H1 (cell line): ENCODE data around the gene DDX60.

ENCODE experiments used
- BCL11A ChIP-seq, 2 experiments: IDR thresholded peaks; one replicate each; pipeline ENCODE4 v1.6.1; 2011; ENCODE audit warnings: low read depth in 2 of 2, low read length in 2 of 2, mild to moderate bottlenecking in 2 of 2
- CBX5 ChIP-seq: fragments of 300-800, 300-1000 bp; sonication (generic); IDR thresholded peaks from 2 replicates; pipeline ENCODE4 v1.7.1; 2016; ENCODE audit warnings: antibody characterized with exemption, low read length, low read depth
- CEBPB ChIP-seq: IDR thresholded peaks from 2 replicates; pipeline ENCODE4 v1.6.1; 2012; ENCODE audit warnings: low read depth, low read length
- CTCF ChIP-seq, 3 experiments: IDR thresholded peaks; 1 replicate in 2 of 3; 2 replicates in 1 of 3; pipeline versions ENCODE4 v1.5.1 to v1.6.1; 2011; ENCODE audit warnings: low read length in 3 of 3, mild to moderate bottlenecking in 3 of 3, inconsistent platforms in 2 of 3, low read depth in 1 of 3, moderate library complexity in 1 of 3; ENCODE audit not compliant: insufficient read depth in 1 of 3; ENCODE audit errors: control extremely low read depth in 1 of 3
- EGR1 ChIP-seq: IDR thresholded peaks from 2 replicates; pipeline ENCODE4 v1.6.1; 2011; ENCODE audit warnings: low read depth, low read length, borderline replicate concordance
- EP300 ChIP-seq, 2 experiments: IDR thresholded peaks; 1 replicate in 1 of 2; 2 replicates in 1 of 2; pipeline ENCODE4 v1.6.1; 2011 to 2012; ENCODE audit warnings: low read depth in 2 of 2, low read length in 2 of 2, mild to moderate bottlenecking in 2 of 2, borderline replicate concordance in 1 of 2, inconsistent platforms in 1 of 2, moderate library complexity in 1 of 2
- EZH2 ChIP-seq: fragments of 200-600 bp; sonication (generic); IDR thresholded peaks from 2 replicates; pipeline ENCODE4 v1.7.1; 2012; ENCODE audit warnings: low read depth, mild to moderate bottlenecking, moderate library complexity, low read length, inconsistent platforms; ENCODE audit not compliant: severe bottlenecking
- MAFK ChIP-seq: IDR thresholded peaks from 2 replicates; pipeline ENCODE4 v1.6.1; 2012; ENCODE audit warnings: low read depth, mild to moderate bottlenecking, improper control_type of control experiment, low read length
- NRF1 ChIP-seq: IDR thresholded peaks from 2 replicates; pipeline ENCODE4 v1.6.1; 2011; ENCODE audit warnings: mild to moderate bottlenecking, low read depth, low read length, improper control_type of control experiment
- SAP30 ChIP-seq: fragments of 300-600 bp; sonication (generic); IDR thresholded peaks from 2 replicates; pipeline ENCODE4 v1.7.1; 2012; ENCODE audit warnings: low read length, moderate library complexity, mild to moderate bottlenecking, inconsistent platforms; ENCODE audit not compliant: insufficient read depth, insufficient replicate concordance
- SP2 ChIP-seq: IDR thresholded peaks from 2 replicates; pipeline ENCODE4 v1.6.1; 2012; ENCODE audit warnings: mild to moderate bottlenecking, low read length, inconsistent platforms
- USF2 ChIP-seq: IDR thresholded peaks from 2 replicates; pipeline ENCODE4 v1.6.1; 2011; ENCODE audit warnings: low read length, improper control_type of control experiment
- ZNF274 ChIP-seq: IDR thresholded peaks from 2 replicates; pipeline ENCODE4 v1.7.0; 2012; ENCODE audit warnings: low read length, borderline replicate concordance; ENCODE audit errors: extremely low read depth

- TF ChIP-seq EP300 (IDR thresholded peaks at IDR 0.05; ENCODE audit: borderline replicate concordance in 1 of 2, low read depth in 2 of 2, low read length in 2 of 2), result no peak
- TF ChIP-seq CTCF (IDR thresholded peaks at IDR 0.05; ENCODE audit: control extremely low read depth in 1 of 3, insufficient read depth in 1 of 3, low read depth in 1 of 3, low read length in 3 of 3), result no peak
- TF ChIP-seq EZH2, result no peak
- TF ChIP-seq ZNF274, result no peak
- TF ChIP-seq MAFK, result no peak
- no peak for TF ChIP-seq BCL11A (IDR thresholded peaks at IDR 0.05; ENCODE audit: low read depth in 2 of 2, low read length in 2 of 2)
- TF ChIP-seq CEBPB, result no peak
- no peak for TF ChIP-seq EGR1
- TF ChIP-seq NRF1, result no peak
- no peak for TF ChIP-seq CBX5
- no peak for TF ChIP-seq USF2
- no peak for TF ChIP-seq SAP30
- no peak for TF ChIP-seq SP2
These were observed 39.4 kb upstream of the DDX60 start for GRCh38 chr4:168357941-168358340.
